HAP-1 (cell line): Measurements from ENCODE around the gene ZC3H13.

ENCODE experiments used
- DNase-seq, 2 experiments: peaks; one replicate each; pipeline ENCODE4 v3.0.0-alpha.2; 2016 to 2020; ENCODE audit warnings: low spot score in 2 of 2
- H3K27me3 ChIP-seq: fragments of 250-450 bp; sonication (Bioruptor Pico); 2 replicates; pipeline ENCODE4 v1.5.1; 2020; ENCODE audit warnings: low read depth, mild to moderate bottlenecking, moderate library complexity
- H3K36me3 ChIP-seq: fragments of 250-450 bp; sonication (Bioruptor Pico); replicated peaks from 2 replicates; pipeline ENCODE4 v1.5.1; 2020; ENCODE audit warnings: mild to moderate bottlenecking
- H3K4me1 ChIP-seq: fragments of 250-450 bp; sonication (Bioruptor Pico); 2 replicates; pipeline ENCODE4 v1.5.1; 2020; ENCODE audit warnings: mild to moderate bottlenecking
- H3K4me3 ChIP-seq: fragments of 250-450 bp; sonication (Bioruptor Pico); 2 replicates; pipeline ENCODE4 v1.5.1; 2020; ENCODE audit warnings: mild to moderate bottlenecking, moderate library complexity
- H3K9me3 ChIP-seq: fragments of 250-450 bp; sonication (Bioruptor Pico); 2 replicates; pipeline ENCODE4 v1.5.1; 2020; ENCODE audit warnings: mild to moderate bottlenecking, moderate library complexity
- in situ Hi-C: fragments of 300-500 bp; cut with MboI; formaldehyde crosslinking; loops from 3 replicates; pipeline ENCODE4 v1.14.3; 2020; ENCODE audit warnings: low sequenced_read_pairs, inconsistent platforms, mixed read lengths

ZC3H13 gene

GRCh38 chr13:45934283-45934682 is 118.3 kb downstream of the ZC3H13 start:
- DNase-seq, result no peak
- Histone ChIP-seq H3K4me1 (no peaks in the 10 kb centered on the region), H3K4me3 (no peak overlapping the region), H3K27me3 (0 out of 2 replicates have a peak, but pooled peaks cover 3% of the 10 kb centered on the region), H3K9me3 (no peaks in the 10 kb centered on the region), H3K36me3 (no peaks in the 10 kb centered on the region)
- in situ Hi-C loops, result no loop called here

GRCh38 chr13:45933203-45933908 is 119.2 kb downstream of the ZC3H13 start:
- H3K4me3 ChIP-seq, result no peak overlapping the region
- 0 out of 2 replicates have a peak, but pooled peaks cover 3% of the 10 kb centered on the region for H3K27me3 ChIP-seq
- in situ Hi-C loops, result no loop called here

DNA sequence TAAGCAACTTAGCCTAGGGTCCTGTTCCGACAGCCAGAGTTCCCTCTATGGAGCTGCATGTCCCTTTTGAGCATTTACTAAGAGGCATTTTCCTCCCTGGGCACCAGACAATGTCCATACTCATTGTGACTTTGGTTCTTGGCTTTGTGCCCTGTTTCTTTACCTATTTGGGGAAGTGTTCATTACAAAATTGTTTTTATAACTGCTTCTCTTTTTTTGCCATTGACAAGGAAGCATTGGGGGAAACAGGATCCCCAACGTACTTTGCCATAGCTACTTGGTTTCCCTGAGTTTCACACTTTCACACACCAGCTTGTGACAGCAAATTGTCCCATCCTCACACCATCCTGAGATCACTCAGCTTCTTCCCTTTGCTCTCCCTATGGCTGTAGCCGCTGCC is 119.9 kb downstream of the ZC3H13 start:
- no peak for DNase-seq
- no peaks in the 10 kb centered on the region for H3K9me3 ChIP-seq
- in situ Hi-C loops, result no loop called here
- no peaks in the 10 kb centered on the region for H3K4me1 ChIP-seq
- H3K36me3 ChIP-seq, result no peaks in the 10 kb centered on the region
- H3K27me3 ChIP-seq, result 0 out of 2 replicates have a peak, but pooled peaks cover 3% of the 10 kb centered on the region
- H3K4me3 ChIP-seq, result no peak overlapping the region

More at GRCh38 chr13:45933203-45933908, 119.2 kb downstream of the ZC3H13 start:
- Histone ChIP-seq H3K4me1 (no peaks in the 10 kb centered on the region), H3K9me3 (no peaks in the 10 kb centered on the region), H3K36me3 (no peaks in the 10 kb centered on the region)
- no peak for DNase-seq

DNA sequence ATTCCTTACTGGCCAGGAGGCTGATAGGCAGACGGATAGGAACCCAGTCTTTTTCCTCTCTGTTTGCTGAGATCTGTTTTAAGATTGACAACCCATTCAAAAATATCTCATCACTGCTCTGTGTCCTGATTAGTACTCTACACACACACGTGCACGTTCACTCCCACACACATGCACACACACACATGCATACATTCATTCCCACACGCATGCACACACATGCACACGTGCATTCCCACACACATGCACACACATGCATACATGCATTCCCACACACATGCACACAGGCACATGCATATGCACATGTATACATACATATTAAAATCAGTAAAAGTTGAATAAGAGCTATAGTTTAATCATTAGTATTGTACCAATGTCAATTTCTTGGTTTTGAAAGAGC is 120.4 kb downstream of the ZC3H13 start:
- H3K4me1 ChIP-seq, result no peaks in the 10 kb centered on the region
- in situ Hi-C loops, result no loop called here
- H3K4me3 ChIP-seq, result no peak overlapping the region
- H3K27me3 ChIP-seq, result 0 out of 2 replicates have a peak, but pooled peaks cover 3% of the 10 kb centered on the region
- no peaks in the 10 kb centered on the region for H3K36me3 ChIP-seq
- no peak for DNase-seq
- no peaks in the 10 kb centered on the region for H3K9me3 ChIP-seq

GRCh38 chr13:45931211-45931610 is 121.3 kb downstream of the ZC3H13 start:
- 0 out of 2 replicates have a peak, but pooled peaks cover 3% of the 10 kb centered on the region for H3K27me3 ChIP-seq
- DNase-seq, result no peak
- in situ Hi-C loops, result no loop called here

GRCh38 chr13:45930177-45930576 is 122.4 kb downstream of the ZC3H13 start:
- H3K27me3 ChIP-seq, result 0 out of 2 replicates have a peak, but pooled peaks cover 3% of the 10 kb centered on the region
- no peak overlapping the region for H3K4me3 ChIP-seq
- in situ Hi-C loops, result no loop called here
- no peaks in the 10 kb centered on the region for H3K4me1 ChIP-seq
- no peaks in the 10 kb centered on the region for H3K9me3 ChIP-seq
- H3K36me3 ChIP-seq, result no peaks in the 10 kb centered on the region
- no peak for DNase-seq

More at GRCh38 chr13:45931211-45931610, 121.3 kb downstream of the ZC3H13 start:
- no peaks in the 10 kb centered on the region for H3K9me3 ChIP-seq
- no peak overlapping the region for H3K4me3 ChIP-seq
- H3K4me1 ChIP-seq, result no peaks in the 10 kb centered on the region
- no peaks in the 10 kb centered on the region for H3K36me3 ChIP-seq

DNA sequence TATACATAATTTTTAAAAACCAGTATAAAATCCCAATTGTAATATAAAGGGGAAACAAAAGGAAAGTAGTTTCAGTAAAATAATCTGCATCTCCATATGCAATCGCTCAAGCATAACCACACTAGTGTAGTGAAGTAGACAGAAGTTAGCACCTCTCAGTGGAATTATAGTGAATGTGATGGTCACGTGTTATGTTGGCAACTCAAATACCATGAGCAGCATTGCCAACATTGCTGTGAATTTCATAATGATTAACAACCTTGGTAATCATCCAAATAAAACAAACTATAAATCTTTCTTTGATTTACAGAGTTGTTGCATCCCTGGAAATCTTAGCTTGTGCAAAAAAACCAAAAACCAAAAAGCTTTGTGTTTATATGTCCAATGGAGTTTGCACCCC is 123.7 kb downstream of the ZC3H13 start:
- DNase-seq, result no peak
- in situ Hi-C loops, result no loop called here
- Histone ChIP-seq H3K4me1 (no peaks in the 10 kb centered on the region), H3K4me3 (no peak overlapping the region), H3K36me3 (no peaks in the 10 kb centered on the region), H3K9me3 (no peaks in the 10 kb centered on the region), H3K27me3 (0 out of 2 replicates have a peak, but pooled peaks cover 3% of the 10 kb centered on the region)

DNA sequence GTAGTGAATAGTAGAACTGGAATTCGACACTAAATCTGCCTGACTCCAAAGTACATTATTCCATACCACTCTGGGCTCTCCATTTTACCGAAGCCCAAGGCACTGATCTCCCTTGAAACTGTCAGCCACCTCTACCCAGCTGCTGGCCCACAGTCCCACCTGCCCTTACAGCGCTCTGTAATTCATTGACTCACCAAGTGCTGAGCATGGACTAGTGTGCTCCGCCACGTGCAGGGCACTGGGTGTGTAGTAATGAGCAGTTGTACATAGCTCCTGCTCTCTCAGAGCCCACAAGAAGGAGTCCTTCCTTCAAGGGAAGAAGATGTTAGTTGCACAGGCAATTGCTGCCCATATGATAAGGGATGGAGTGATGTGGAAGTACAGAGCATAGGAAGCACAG is 124.4 kb downstream of the ZC3H13 start:
- Histone ChIP-seq H3K9me3 (no peaks in the 10 kb centered on the region), H3K36me3 (no peaks in the 10 kb centered on the region), H3K4me3 (no peak overlapping the region), H3K4me1 (no peaks in the 10 kb centered on the region), H3K27me3 (no peaks in the 10 kb centered on the region)
- in situ Hi-C loops, result no loop called here
- no peak for DNase-seq

DNA sequence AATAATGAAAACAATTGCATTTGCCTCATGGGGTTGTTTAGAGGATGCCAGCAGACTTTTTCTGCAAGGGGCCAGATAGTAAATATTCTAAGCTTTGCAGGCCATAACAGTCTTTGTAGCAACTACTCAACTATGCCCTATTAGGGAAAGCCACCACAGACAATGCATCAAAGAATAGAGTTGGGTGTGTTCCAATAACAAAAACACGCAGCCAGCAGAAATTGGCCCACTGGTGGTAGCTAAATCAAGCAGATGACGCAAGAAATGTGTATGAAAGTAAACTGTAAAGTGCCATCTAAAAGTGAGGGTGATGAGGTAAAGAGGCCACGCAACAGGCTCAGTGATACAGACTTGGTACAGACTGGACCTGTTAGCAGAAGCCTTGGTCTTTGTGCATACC is 125.8 kb downstream of the ZC3H13 start:
- no peak for DNase-seq
- in situ Hi-C loops, result no loop called here

GRCh38 chr13:45925151-45925550 is 127.4 kb downstream of the ZC3H13 start:
- DNase-seq, result no peak
- Histone ChIP-seq H3K4me3 (no peak overlapping the region), H3K4me1 (no peaks in the 10 kb centered on the region), H3K9me3 (no peaks in the 10 kb centered on the region), H3K36me3 (no peaks in the 10 kb centered on the region), H3K27me3 (no peaks in the 10 kb centered on the region)
- in situ Hi-C loops, result no loop called here

More for the DNA sequence above, 125.8 kb downstream of the ZC3H13 start:
- no peaks in the 10 kb centered on the region for H3K36me3 ChIP-seq
- H3K9me3 ChIP-seq, result no peaks in the 10 kb centered on the region
- no peaks in the 10 kb centered on the region for H3K27me3 ChIP-seq
- H3K4me1 ChIP-seq, result no peaks in the 10 kb centered on the region
- H3K4me3 ChIP-seq, result no peak overlapping the region

DNA sequence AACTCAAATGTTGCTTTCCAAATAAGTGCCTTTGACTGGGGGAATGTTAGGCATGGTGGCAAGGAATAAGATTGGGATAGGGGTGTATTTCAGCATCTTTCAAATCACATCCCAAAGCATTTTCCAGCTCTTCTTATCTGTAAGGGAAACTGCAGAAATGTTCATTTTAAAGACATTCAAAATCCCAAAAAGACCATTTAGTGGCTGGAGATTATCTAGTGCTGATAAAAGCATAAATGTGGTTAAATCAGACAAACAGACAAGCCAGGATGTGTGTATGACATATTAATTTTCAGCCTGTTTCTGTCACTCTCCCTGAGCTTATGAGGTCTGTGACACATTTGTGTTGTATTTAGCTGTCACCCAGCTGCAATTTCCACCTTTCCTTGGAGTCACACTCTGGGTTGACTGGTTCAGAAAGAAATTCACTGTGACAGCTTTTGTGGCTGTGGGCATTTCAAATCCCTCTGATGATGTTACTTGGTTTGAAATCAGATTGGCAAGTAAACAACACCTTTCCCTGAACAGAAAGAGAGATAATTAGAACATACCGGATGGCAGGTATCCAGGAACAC is 131.3 kb downstream of the ZC3H13 start:
- Histone ChIP-seq H3K4me1 (no peaks in the 10 kb centered on the region), H3K9me3 (no peaks in the 10 kb centered on the region), H3K36me3 (no peaks in the 10 kb centered on the region), H3K4me3 (no peak overlapping the region), H3K27me3 (no peaks in the 10 kb centered on the region)
- in situ Hi-C loops, result no loop called here
- DNase-seq, result no peak

DNA sequence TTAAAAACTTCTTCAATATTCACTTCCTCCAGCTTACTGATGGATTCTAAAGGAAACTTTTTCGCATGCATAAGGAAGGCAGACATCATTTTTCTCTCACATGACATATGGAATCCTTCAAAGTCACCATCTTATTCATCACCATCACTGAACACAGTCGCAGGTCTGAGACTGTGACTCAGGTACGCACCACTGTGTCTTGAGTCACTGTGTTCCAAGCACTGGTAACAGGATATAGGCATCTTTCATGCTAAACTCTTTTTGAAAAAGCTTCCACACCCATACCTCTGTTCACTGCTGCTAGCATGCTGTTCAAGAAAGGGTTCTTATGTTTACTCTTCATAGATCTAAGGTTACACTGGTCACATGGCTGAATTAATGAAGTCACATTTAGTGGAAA is 133.9 kb downstream of the ZC3H13 start:
- Histone ChIP-seq H3K9me3 (no peaks in the 10 kb centered on the region), H3K4me3 (no peak overlapping the region), H3K27me3 (no peaks in the 10 kb centered on the region), H3K4me1 (no peaks in the 10 kb centered on the region), H3K36me3 (no peaks in the 10 kb centered on the region)
- in situ Hi-C loops, result no loop called here
- DNase-seq, result no peak

DNA sequence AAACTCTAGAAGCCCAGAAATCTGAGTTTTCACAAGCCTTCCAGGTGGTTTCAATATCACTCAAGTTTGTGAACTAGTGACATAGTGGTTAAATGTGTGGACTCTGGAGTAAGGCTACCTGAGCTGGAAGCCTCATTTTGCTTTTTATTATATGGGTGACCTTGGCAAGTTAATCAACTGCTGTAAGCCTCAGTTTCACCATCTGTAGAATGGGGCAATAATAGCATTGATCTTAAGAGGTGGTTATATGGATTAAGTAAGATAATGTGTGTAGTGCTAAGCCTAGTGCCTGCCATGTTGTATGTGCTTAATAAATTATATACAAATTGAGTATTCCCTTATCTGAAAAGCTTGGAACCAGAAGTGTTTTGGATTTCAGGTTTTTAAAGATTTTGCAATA is 135.5 kb downstream of the ZC3H13 start:
- Histone ChIP-seq H3K4me3 (no peak overlapping the region), H3K36me3 (no peaks in the 10 kb centered on the region), H3K4me1 (no peaks in the 10 kb centered on the region), H3K27me3 (no peaks in the 10 kb centered on the region), H3K9me3 (peaks cover 6% of the 10 kb centered on the region; the same call in 1 of the 2 replicates)
- in situ Hi-C loops, result no loop called here
- no peak for DNase-seq

GRCh38 chr13:45915686-45916439 is 136.7 kb downstream of the ZC3H13 start:
- H3K9me3 ChIP-seq, result peaks cover 6% of the 10 kb centered on the region; the same call in 1 of the 2 replicates
- no peaks in the 10 kb centered on the region for H3K4me1 ChIP-seq
- H3K27me3 ChIP-seq, result no peaks in the 10 kb centered on the region
- DNase-seq, result no peak
- no peak overlapping the region for H3K4me3 ChIP-seq
- no peaks in the 10 kb centered on the region for H3K36me3 ChIP-seq
- in situ Hi-C loops, result no loop called here
